Measurements from ENCODE around the gene SNTB2. TPM values are rescaled to one million over a fixed set of nuclear protein-coding genes. Genes with fewer than 3 reads are reported as not detected.

The SNTB2 gene
- total RNA-seq: 60.4 TPM

DNA sequence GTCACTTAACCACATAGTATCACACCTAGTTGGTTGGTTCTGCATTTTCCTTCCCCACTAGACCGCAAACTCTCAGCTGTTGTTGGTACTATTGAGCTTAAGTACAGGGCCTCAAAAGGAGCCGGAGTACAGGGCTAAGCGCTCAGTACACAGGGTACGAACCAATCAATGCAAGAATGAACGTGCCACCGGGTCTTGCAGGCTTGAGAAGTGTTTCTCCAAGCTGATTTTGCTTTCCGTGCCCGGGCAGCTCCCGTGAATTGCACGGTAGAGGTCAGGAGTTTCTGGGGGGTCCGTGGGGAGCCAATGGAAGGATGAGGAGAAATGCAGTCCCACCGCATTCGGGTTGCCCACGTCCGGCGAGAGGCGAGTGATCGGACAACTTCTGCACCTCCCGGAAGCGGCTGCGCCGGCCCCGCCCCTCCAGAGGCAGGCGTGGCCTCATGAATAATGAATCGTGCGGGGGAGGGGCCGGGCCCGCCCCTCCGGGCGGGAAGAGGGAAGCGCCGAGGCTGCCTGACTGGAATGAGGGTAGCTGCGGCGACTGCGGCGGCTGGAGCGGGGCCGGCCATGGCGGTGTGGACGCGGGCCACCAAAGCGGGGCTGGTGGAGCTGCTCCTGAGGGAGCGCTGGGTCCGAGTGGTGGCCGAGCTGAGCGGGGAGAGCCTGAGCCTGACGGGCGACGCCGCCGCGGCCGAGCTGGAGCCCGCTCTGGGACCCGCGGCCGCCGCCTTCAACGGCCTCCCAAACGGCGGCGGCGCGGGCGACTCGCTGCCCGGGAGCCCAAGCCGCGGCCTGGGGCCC, at the start of gene SNTB2:
SNTB2 (plus strand) TSS at position 523 of the 804 bp plus-strand sequence; CDS start at position 526, 3 bp downstream.

DNA sequence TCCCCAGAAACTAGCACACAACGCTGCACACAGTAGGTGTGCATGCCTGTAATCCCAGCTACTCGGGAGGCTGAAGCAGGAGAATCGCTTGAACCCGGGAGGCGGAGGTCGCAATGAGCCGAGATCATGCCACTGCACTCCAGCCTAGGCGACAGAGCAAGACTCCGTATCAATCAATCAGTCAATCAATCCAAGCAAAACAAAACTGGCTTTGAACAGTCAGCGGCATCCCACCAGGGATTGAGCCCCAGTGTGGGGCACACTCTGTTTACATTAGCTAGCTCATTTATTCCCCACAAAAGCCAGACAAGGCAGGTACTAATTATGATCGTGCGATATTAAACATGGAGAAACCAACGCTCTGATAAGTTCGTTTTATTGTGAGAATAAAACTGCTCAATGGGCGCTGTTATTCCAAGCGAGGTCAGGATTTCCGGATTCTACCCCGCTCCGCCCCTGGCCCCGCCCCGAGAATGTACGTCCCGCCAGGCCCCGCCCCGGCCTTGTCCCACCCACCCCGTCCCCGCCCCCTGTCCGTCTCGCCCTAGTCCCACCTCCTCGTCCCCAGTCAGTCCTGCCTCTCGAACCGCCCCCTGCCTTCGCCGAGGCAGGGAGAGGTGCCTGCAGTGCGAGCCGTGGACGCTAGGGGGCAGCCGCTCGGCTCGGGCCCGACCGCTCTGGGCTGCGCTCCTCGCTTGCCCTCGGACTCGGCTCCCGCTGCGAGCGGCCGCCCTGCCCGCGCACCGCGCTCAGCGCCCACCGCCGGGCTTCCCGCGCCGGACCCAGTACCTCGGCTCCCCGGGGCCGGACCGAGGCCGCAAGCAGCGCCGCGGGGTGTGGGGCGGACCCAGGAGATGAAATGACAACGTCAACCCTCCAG, 123.9 kb downstream of the SNTB2 start, which contains the start of gene VPS4A:
VPS4A (plus strand) TSS at position 698 of the 880 bp plus-strand sequence; CDS start at position 860, 162 bp downstream.

DNA sequence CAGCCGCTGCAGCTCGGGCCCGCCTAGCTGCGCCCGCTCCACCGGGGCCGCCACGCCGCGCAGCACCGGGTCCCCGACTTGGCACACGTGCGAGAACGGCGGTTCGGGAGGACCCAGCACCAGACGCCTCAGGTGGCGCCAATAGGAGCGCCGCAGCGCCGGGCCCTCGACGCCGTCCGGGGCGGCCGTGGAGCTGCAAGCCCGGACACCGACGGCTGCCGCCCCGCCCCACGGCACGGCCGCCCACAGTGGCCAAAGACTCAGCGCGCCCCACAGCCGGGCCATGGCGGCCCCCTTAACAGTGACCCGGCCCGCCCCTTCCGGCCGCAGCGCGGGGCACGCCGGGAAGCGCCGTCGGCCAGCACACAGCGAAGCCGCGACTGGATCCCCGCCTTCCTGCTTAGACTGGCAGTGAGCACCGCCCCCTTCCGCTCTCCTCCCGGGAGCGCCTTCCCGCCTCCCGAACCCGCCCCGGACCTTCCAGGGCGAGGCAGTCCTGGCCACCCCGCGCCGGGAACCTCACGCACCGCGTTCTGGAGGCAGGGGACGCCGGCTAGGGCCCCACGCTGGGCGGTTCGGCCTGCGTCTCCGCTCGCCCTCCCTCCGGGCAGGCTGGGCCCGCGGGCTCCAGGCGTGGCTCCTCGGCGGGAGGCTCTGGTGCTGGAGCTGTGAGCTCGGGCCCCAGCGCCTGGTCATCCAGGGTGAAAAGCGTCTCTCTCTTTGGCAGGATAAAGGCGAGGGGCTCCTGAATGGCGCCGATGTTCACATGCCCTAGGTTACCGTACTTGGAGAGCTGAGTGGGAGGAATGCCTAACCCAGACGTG, 143.5 kb downstream of the SNTB2 start, which contains the start of gene PDF:
PDF (minus strand) TSS at position 303 of the 824 bp plus-strand sequence; CDS start at position 285, 18 bp downstream.

DNA sequence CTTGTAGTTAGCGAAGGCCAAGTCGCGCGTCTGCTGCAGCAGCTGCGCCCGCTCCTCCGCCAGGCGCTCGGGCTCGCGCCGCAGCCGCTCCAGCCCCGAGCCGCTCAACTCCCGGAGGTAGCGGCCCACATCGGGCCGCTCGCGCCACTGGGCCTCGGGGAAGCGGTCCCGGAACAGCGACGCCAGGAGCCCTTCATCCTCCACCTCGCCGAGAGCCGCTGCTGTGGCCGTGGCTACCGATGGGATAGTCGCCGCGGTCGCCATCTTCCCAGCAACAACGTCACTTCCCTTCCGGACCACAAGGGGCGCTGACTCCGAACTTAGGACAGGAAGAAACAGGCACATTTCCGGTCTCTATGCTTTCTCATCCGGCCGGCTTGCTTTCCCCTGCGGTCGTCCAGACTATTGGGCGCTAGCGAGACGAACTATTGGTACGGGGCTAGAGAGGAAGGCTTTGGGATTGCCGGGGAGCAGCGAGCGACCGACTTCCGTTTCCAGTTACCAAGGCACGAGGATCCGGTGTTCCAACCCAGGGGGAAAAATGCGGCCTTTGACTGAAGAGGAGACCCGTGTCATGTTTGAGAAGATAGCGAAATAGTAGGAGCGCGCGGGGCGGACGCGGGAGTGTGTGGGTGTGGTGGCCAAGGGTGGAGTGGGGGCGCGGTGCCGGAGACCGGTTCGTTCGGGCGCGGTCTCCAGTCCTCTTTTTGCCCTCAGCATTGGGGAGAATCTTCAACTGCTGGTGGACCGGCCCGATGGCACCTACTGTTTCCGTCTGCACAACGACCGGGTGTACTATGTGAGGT, 152.5 kb downstream of the SNTB2 start, which contains the start of the genes COG8 and NIP7:
COG8 (minus strand) TSS at position 276 of the 806 bp plus-strand sequence; CDS start at position 264, 12 bp downstream.
NIP7 (plus strand) TSS at position 484 of the 806 bp plus-strand sequence; CDS start at position 542, 58 bp downstream.

DNA sequence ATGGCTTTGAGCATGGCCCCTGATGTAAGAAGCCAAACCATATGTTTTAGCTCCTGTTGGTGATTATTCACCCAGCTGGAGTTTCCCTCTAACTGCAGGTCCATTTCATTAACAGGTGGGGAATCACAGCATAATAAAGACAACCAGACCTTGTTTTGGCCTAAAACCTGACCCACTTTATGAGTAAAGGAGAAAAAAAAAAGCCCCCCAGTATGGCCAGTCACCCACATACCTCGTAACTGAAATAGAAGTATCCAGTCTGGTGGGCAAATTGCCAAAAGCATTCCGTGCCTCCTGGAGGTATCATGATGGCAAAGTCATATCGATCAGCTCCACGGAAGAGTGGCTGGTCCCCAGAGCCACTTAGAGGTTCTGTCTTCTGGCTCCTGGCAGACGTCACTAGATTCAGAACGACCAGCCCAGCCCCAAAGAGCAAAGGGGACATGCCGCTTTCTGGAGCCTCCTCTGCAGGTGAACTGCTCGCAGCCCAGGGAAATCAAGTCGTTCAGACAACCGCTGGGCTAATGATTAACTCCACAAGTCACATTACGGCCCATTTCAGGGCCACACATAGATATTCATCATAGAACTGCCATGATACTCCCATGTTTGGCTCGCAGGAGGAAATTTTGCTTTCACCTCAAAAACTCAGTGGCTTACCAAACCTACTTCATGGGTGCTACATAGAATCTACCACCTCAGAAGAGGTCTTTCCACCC, 164.5 kb downstream of the SNTB2 start, which contains the start of gene TMED6:
TMED6 (minus strand) TSS at position 478 of the 719 bp plus-strand sequence; CDS start at position 445, 33 bp downstream.

Other genes with a start within 250 kb of the SNTB2 start
- gene HAS3, start 81.5 kb upstream of the SNTB2 start, total RNA-seq: 4.1 TPM
- 93.7 TPM for gene CHTF8, start 54.6 kb upstream of the SNTB2 start, total RNA-seq
- gene UTP4, start 54.5 kb upstream of the SNTB2 start, total RNA-seq: 27.8 TPM
- 27.5 TPM for gene VPS4A, start 124.2 kb downstream of the SNTB2 start, total RNA-seq
- 18.0 TPM for gene PDF, start 143.4 kb downstream of the SNTB2 start, total RNA-seq
- 65.3 TPM for gene COG8, start 152.4 kb downstream of the SNTB2 start, total RNA-seq
- 13.0 TPM for gene NIP7, start 152.6 kb downstream of the SNTB2 start, total RNA-seq
- gene TMED6, start 164.6 kb downstream of the SNTB2 start, total RNA-seq: not detected
- gene TERF2, start 198.8 kb downstream of the SNTB2 start, total RNA-seq: 35.1 TPM
- 43.5 TPM for gene CYB5B, start 237.5 kb downstream of the SNTB2 start, total RNA-seq